Hepatocyte (in vitro differentiated cells): Measurements from ENCODE around the gene TMEM164.

Experiments used
- EZH2 ChIP-seq: fragments of 200-600 bp; sonication (generic); IDR thresholded peaks from 2 replicates; pipeline ENCODE4 v1.6.1; 2016; ENCODE audit warnings: antibody characterized with exemption, mild to moderate bottlenecking, borderline replicate concordance
- EZH2phosphoT487 ChIP-seq: fragments of 200-600 bp; sonication (generic); IDR thresholded peaks from one replicate; pipeline ENCODE4 v1.6.1; 2018; ENCODE audit warnings: antibody characterized with exemption, mild to moderate bottlenecking, low read depth, moderate library complexity; ENCODE audit not compliant: unreplicated experiment, severe bottlenecking
- TF ChIP-seq, protein P1 (sequence below): fragments of 200-600 bp; sonication (generic); IDR thresholded peaks from 2 replicates; pipeline ENCODE4 v1.5.1; 2016; ENCODE audit warnings: antibody characterized with exemption, mild to moderate bottlenecking; ENCODE audit not compliant: poor library complexity

DNA sequence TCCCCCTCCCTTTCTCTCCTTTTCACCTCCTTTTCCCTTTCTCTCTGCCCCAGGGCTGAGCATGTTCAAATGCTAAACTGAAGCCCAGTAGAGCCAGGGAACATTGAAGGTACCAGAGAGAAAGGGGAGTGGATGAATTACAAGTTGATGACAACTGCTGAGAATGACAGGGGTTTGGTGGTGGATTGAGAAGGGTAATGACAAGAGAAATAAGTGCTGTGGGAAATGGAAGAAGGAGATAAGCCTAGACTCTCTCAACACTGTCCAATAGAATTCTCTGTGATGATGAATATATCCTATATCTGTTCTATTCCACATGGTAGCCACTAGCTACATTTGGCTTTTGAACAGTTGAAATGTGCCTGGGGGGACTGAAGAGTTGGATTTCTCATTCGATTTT is 154.5 kb downstream of the TMEM164 start:
- TF ChIP-seq, protein P1, sequence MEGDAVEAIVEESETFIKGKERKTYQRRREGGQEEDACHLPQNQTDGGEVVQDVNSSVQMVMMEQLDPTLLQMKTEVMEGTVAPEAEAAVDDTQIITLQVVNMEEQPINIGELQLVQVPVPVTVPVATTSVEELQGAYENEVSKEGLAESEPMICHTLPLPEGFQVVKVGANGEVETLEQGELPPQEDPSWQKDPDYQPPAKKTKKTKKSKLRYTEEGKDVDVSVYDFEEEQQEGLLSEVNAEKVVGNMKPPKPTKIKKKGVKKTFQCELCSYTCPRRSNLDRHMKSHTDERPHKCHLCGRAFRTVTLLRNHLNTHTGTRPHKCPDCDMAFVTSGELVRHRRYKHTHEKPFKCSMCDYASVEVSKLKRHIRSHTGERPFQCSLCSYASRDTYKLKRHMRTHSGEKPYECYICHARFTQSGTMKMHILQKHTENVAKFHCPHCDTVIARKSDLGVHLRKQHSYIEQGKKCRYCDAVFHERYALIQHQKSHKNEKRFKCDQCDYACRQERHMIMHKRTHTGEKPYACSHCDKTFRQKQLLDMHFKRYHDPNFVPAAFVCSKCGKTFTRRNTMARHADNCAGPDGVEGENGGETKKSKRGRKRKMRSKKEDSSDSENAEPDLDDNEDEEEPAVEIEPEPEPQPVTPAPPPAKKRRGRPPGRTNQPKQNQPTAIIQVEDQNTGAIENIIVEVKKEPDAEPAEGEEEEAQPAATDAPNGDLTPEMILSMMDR: no peak
- TF ChIP-seq EZH2phosphoT487: no peak
- no peak for TF ChIP-seq EZH2
